GM10847 (cell line): ENCODE data around the gene THSD4.

Experiments used
- POLR2A ChIP-seq: IDR thresholded peaks from 2 replicates; pipeline ENCODE4 v1.6.1; 2011; ENCODE audit not compliant: insufficient read length; ENCODE audit errors: extremely low read depth

THSD4 gene

DNA sequence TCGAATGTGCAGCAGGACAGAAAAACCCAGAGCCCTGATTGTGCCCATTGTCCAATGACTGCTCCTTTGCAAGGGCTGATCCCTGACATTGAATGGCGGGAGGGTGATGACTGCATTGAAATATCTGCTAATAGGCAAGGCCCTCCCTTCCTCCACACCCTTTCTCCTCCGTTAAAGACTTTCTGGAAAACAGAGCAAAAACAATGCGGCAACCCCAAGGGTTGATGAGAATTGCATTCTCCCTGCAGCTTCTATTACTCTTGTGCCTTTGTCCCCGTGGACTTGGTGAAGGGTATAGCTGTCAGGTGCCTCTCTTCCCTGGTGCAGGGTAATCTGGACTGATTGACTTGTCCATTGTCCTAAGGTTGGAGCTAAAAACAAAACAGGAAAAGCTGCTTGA, 71.8 kb downstream of the THSD4 start:
- no peak for TF ChIP-seq POLR2A

DNA sequence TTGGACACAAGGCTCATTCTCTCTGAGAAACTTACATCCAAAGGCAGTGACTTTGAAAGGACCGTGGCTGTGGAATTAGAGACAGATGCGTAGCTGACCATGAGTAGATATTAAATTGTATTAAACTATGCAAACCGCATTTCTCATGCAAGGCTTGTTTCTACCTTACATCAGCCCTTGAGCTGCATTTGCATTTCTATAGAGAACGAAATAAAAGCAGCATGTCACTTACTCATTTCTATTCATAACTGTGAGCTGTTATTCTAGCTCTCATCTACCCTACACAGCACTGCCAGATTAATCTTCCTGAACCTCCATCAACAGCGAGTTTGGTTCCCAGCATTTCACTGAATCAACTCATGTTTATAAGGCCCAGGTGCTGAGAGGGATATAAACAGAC, 72.3 kb downstream of the THSD4 start:
- TF ChIP-seq POLR2A = no peak

DNA sequence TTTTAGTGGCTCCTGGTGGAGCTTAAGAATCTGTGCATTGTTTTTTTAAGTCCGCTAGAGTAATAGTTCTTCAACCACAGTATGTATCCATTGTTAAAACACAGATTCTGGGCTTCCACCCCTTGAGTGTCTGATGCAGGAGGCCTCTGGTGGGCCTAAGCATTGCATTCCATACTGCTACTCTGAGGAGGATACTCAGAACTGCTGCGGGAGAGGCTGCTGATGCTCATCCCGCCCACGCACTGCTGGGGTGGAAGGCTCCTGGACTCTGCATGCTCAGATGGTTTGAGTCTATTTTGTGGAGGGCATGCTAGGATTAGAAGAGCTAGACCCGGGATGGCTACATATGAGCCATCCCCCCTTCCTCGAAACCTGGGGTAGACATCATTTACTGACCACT, 74.4 kb downstream of the THSD4 start:
- TF ChIP-seq POLR2A = no peak

DNA sequence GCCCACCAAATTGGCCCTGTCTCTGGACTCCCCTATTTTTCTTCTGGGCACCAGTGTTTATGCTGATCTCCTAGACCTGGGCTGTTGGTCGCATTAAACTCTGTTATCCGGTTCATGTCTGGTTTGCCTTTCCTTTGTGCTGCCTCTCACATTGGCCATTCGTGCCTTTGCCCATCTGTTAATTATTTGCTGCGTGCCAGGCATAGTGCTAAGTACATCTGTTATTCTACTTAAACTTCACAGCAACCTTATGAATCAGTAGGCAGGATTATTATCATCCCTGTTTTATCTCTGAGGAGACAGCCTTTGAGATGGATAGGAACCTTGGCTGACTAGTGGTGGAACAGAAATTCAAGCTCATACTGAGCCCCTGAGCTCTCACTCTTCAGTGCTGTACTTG, 76.0 kb downstream of the THSD4 start:
- TF ChIP-seq POLR2A = no peak

DNA sequence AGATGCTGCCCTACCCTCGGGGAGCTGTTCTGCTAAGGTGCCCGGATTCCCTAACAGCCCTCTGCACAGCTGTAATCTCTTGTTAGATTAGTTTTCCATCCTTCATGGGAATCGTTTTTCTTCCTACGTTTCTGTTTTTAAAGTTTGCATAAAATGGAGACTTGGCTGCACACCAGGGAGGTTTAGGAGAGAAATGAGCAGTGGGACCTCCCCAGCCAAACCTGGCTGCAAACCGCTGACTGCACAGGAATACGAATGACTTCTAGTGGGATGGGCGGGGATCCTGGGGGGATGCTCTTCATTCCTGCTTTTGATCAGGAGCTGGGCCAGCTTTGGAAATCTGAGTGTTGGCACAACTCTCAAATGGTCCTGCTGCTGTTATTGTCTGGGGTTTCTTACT, 77.5 kb downstream of the THSD4 start:
- TF ChIP-seq POLR2A = no peak

DNA sequence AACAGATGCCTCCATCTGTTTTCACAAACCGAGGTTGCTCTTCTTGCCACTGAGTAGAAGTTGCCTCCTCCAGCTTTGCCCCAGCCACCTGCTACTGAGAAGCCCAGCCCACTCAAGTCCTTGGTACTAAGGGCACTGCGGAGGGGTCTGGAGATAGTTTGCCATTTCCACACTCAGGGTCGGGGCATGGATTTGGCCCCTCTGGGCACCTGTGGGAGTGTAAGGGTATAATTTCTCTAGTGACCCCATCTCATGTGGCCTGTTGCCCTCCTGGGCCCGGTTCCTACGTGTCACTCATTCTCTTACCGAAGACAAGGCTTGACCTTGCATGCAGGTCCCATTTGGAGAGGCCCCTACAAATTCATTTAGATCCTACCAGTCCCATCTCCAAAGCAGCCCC, 79.0 kb downstream of the THSD4 start:
- no peak for TF ChIP-seq POLR2A

DNA sequence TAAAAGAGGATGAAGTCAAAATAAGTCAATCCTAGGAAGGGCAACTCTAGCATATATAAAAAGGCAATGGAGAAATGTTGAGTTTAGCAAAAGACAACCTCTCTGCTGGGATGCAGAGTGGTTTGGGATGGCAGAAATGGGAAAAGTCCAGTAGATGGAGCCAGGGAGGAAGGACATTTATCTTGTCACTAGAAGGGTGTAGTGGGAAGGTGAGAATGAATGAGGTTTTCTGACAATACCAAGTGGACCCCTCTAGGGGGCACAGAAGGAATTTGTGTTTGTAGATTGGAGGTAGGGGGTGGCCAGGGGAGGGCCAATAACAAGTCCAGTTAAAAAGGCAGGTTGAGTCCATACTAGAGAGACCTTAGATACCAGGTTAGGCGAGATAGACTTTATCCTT, 80.0 kb downstream of the THSD4 start:
- no peak for TF ChIP-seq POLR2A

DNA sequence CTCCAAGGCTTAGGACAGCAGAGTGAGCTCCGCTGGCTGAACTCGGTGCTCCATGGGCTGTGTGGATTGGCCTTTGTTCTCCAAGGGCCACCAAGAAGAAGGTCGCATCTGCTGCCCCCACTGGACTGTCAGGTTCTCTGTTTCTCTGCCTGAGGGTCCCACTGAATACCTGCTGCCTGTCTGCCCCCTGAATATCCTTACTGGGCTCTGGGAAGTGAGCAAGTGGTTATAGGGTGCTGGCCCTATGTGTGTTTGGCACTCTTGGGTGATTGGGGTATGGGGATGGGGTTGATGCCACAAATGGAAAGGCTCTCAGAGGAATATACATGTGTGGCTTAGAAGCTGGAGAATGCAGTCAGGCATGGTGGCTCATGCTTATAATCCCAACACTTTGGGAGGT, 82.3 kb downstream of the THSD4 start:
- TF ChIP-seq POLR2A = no peak

DNA sequence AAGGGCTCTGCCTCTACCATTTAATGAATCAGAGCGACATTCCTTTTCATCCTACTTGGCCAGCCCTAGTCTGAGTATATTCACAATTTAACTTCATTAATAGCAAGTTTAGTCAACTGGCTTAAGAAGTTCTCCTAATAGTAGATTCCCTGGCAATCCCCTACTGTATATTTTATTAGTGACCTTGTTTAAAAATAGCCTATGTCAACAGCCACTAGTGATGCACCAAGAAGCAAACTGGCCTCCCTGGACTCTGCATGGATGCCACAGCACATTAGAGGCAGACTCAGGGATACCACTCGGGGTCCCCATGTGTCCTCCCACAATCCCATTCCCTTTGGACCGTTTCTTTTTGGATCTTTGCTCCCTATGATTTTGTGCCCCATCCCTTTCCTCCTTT, 83.6 kb downstream of the THSD4 start:
- no peak for TF ChIP-seq POLR2A

DNA sequence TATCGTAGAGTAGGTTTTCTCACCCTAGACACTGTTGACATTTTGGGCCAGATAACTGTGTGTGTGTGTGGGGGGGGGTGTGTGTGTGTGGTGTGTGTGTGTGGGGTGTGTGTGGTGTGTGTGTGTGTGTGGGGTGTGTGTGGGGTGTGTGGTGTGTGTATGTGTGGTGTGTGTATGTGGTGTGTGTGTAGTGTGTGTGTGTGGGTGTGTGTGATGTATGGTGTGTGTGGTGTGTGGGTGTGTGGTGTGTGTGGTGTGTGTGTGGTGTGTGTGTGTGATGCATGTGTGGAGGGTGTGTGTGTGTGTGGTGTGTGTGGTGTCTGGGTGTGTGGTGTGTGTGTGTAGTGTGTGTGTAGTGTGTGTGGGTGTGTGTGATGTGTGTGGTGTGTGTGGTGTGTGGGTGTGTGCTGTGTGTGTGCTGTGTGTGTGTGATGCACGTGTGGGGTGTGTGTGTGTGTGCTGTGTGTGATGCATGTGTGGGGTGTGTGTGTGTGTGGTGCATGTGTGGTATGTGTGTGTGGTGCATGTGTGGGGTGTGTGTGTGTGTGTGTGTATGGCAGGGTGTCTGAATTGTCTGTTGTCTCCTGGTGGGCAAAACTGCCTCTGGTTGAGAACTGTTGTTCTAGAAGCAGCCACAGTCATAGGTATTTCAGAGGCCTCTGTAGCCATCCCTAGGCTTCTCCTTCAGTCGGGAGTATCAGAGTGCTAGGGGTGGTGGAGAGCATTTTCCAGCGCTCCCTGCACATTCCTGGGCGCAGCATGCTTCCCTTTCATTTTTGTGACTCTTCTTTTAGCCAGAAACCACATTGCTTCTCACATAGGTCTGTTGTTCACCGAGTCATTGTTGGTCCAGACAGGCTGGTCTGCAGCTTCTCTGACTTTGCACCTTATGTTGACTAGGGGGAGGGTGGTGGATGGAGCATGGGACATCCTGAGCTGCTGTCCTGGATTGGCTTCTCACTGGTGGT, 84.4 kb downstream of the THSD4 start:
- TF ChIP-seq POLR2A = no peak

DNA sequence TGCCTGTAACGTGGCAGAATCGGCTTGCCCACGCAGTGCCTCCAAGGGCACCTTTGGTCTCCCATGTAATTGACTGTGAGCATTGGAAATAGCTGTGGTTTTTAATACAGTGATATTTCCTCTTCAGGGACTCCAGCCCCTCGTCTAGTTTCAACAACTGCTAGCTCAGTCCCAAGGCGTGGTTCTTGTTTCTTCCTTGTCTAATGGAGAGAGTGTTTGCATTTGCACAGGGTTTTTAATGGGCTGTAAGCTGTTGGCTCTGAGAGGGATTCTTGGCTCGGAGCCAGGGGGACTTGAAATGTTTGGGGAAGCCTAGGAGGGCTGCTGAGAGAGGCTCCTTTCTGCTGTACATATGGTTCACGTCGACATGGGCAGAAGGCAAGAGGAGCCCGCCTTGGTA, 86.2 kb downstream of the THSD4 start:
- TF ChIP-seq POLR2A = no peak

DNA sequence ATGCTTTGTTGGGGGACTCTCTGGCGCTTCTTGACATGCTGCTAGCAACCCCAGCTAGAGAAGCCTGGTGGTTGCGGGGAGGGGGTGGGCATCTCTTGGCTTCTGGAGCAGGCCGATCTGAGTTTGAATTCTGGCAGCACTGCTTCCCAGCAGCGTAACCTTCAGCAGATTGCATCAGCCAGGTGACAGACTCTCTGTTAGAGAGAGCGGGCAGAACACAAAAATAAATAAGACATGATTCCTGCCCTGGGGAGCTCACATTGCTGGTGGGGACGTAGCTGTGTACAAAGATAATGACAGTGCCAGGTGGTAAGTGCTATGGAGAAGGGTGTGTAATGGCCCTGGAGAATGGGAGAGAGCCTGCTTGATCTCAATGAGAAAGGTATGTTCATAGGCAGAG, 87.4 kb downstream of the THSD4 start:
- no peak for TF ChIP-seq POLR2A

DNA sequence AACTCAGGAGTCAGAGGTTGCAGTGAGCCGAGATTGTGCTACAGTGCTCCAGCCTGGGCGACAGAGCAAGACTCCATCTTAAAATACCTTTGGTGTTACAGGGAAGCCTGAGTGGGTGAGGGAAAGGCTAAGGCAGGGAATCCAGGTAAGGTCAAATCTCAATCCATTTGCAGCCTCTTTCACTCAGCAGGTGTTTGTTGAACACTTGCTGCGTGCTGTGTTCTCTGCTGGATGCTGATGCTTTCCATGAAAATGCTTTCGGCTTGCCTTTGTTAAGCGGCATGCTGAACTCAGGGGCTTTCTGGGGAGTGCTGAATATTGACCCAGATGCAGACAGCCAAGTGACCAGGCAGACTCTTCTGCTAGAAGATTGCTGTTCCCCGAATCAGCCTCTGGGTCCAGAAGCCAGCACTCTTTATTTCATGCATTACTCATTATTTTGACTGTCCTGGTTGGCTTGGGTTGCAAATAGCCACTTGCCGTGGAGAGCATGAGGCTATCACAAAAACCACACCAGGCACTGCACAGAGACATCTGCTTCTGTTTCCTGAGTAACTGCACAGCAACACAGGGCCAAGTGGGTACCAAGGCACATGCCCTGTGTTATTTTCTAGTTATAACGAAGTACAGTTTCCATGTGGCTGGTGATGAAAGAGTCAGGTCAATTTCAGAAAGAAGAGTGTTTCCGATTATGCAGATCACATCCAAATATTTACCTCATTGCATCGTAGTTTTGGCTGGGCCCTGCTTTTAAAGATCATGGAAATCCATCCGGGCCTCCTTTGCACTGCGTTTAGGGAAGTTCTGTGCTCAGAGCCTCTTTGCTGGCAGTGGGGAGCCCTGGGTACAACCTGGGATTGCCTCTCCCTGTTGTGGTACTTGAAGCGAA, 88.6 kb downstream of the THSD4 start:
- TF ChIP-seq POLR2A = no peak

DNA sequence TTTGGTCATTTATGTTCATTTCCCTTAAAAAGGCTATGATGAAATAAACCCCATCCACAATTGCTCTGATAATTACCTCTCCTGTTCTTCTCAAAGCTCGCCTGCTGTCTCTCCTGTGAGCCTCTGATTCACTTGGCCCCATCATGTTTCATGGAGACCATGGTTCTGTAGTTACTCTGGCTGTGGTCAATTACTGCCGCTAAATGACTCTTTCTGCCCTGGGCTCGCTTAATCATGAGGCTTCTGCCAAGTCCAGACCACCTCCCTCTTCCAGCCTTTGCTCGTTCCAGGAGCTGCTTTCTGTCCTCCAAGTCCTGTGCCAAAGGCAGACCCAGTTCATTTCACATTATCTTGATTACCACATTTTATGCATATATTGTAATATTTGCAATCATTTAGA, 91.9 kb downstream of the THSD4 start:
- no peak for TF ChIP-seq POLR2A

DNA sequence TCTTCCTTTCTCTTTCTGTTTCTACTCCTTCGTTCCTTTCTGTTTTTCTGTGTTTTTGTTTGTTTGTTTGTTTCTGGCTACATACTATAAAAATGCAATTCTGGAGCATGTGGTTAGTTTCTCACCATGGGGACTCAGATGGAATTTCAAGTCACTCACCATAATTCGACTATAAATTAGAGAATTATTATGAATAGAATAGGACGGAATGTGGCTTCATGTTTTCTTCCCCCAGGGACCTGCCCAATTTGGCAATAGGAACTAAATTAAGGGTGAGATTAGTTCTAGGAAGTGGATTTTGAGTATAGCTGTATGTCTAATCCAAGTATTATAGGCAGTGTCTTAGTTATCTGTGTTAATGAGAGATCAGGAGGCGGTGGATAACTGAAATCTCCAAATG, 96.9 kb downstream of the THSD4 start:
- TF ChIP-seq POLR2A = no peak

DNA sequence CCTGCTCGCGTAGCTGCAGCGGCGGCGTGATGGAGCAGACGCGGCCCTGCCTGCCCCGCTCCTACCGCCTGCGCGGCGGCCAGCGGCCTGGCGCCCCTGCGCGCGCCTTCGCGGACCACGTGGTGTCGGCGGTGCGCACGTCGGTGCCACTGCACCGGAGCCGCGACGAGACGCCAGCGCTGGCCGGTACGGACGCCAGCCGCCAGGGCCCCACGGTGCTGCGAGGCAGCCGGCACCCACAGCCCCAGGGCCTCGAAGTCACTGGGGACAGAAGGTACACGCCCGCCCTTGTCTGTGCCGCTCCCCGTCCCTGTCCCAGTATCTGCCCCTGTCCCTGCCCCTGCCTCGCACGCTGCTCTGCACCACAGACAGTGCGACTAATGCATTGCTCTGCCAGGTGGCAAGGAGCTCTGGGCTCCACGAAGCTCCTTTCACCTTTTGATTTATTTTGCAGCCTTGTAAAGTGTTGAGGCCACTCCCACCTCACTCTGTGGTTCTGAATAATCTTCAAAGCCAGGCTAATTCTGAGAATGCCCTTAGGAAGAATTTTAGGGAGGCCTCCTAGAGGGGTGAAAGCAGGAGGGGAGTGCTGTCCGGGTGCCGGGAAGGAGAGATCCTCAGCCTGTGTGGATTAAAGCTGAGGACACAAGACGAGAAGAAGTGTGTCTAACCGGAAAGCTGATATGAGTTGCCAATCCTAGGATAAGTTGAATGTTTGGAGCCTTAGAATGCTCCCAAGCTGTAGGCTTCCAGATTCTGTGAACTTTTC, 100.0 kb downstream of the THSD4 start:
- no peak for TF ChIP-seq POLR2A

DNA sequence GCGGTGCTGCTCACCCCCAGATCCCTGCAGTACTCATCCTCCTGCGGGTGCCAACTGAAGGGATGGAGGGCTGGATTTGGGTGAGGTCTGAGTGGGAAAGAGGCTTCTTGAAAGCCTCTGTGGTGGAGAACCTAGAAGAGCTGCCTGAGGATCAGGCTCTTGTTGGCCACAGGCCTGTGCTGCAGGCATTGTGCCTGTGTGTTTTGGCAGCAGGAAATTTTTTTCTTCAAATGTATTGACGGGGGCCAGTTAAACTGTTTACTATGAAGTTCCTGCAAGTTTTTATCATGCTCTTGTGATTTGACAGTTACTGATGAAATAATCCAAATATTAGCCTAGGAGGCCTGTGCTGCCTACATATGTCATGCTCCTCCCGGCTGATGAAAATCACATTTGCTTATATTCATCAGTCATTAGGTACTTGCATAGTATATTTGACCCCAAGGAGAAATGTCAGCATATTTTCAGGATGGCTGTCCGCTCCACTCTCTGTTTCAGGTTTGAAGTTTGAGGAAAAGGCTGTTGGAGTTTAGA, 103.1 kb downstream of the THSD4 start:
- no peak for TF ChIP-seq POLR2A
